ENCODE results near the gene PHACTR1.

The PHACTR1 gene

GRCh38 chr6:12802440-12802839 lies 85.9 kb downstream of the PHACTR1 start:
- Histone ChIP-seq H3K36me3 (no peaks in the 10 kb centered on the region), H3K27ac (no peak overlapping the region), H3K4me1 (ENCODE audit: control insufficient read depth in 1 of 2, insufficient read depth in 1 of 2, low read depth in 1 of 2, low read length in 1 of 2) (no peaks in the 10 kb centered on the region), H3K4me3 (ENCODE audit: low read depth in 1 of 2, low read length in 1 of 2) (no peak overlapping the region), H3K27me3 (peaks cover 6% of the 10 kb centered on the region), H3K9me3 (no peaks in the 10 kb centered on the region)
- no peak for TF ChIP-seq CTCF (IDR thresholded peaks at IDR 0.05)

- Histone ChIP-seq H3K36me3 (no peaks in the 10 kb centered on the region), H3K4me3 (ENCODE audit: low read depth in 1 of 2, low read length in 1 of 2) (no peak overlapping the region), H3K27ac (no peak overlapping the region), H3K9me3 (no peaks in the 10 kb centered on the region), H3K4me1 (ENCODE audit: control insufficient read depth in 1 of 2, insufficient read depth in 1 of 2, low read depth in 1 of 2, low read length in 1 of 2) (no peaks in the 10 kb centered on the region), H3K27me3 (peaks cover 6% of the 10 kb centered on the region)
- no peak for TF ChIP-seq CTCF (IDR thresholded peaks at IDR 0.05)
Measured at GRCh38 chr6:12803486-12803885, 86.9 kb downstream of the PHACTR1 start.

GRCh38 chr6:12804952-12805645 lies 88.5 kb downstream of the PHACTR1 start:
- Histone ChIP-seq H3K36me3 (no peaks in the 10 kb centered on the region), H3K27me3 (peaks cover 6% of the 10 kb centered on the region), H3K4me3 (ENCODE audit: low read depth in 1 of 2, low read length in 1 of 2) (no peak overlapping the region), H3K9me3 (no peaks in the 10 kb centered on the region), H3K27ac (no peak overlapping the region), H3K4me1 (ENCODE audit: control insufficient read depth in 1 of 2, insufficient read depth in 1 of 2, low read depth in 1 of 2, low read length in 1 of 2) (no peaks in the 10 kb centered on the region)
- TF ChIP-seq CTCF (IDR thresholded peaks at IDR 0.05): no peak

GRCh38 chr6:12806136-12806535 lies 89.6 kb downstream of the PHACTR1 start:
- Histone ChIP-seq H3K36me3 (no peaks in the 10 kb centered on the region), H3K27me3 (peaks cover 6% of the 10 kb centered on the region), H3K27ac (no peak overlapping the region), H3K4me1 (ENCODE audit: control insufficient read depth in 1 of 2, insufficient read depth in 1 of 2, low read depth in 1 of 2, low read length in 1 of 2) (no peaks in the 10 kb centered on the region), H3K4me3 (ENCODE audit: low read depth in 1 of 2, low read length in 1 of 2) (no peak overlapping the region), H3K9me3 (no peaks in the 10 kb centered on the region)
- no peak for TF ChIP-seq CTCF (IDR thresholded peaks at IDR 0.05)

GRCh38 chr6:12806796-12807195 lies 90.2 kb downstream of the PHACTR1 start:
- Histone ChIP-seq H3K27me3 (peaks cover 6% of the 10 kb centered on the region), H3K27ac (no peak overlapping the region), H3K4me1 (ENCODE audit: control insufficient read depth in 1 of 2, insufficient read depth in 1 of 2, low read depth in 1 of 2, low read length in 1 of 2) (no peaks in the 10 kb centered on the region), H3K4me3 (ENCODE audit: low read depth in 1 of 2, low read length in 1 of 2) (no peak overlapping the region), H3K9me3 (no peaks in the 10 kb centered on the region), H3K36me3 (no peaks in the 10 kb centered on the region)
- no peak for TF ChIP-seq CTCF (IDR thresholded peaks at IDR 0.05)
